Measurements from ENCODE around the gene RPL27. TPM values are rescaled to one million over a fixed set of nuclear protein-coding genes. Genes with fewer than 3 reads are reported as not detected.
A peak's percentile ranks its signal among the peaks of the same experiment; 100 is the strongest.
"Not testable (repeated sequence)": the region's sequence is repeated elsewhere in the genome, so short reads cannot be mapped to it uniquely, and the experiment has no call there.

The RPL27 gene
- total RNA-seq (2014; rRNA removed; shearing (Covaris generic)), result 1,148 and 1,169 TPM in 2 replicates

- DNase-seq (ENCODE audit: low spot score), result peak; percentile 100
Observed at GRCh38 chr17:42997984-42998938, at the start of gene RPL27. Gene RPL27 (plus strand): TSS chr17:42998419. CDS start chr17:42998751, 332 bp downstream.

- DNase-seq (ENCODE audit: low spot score), result no peak
Observed at GRCh38 chr17:42950044-42950783, 48.0 kb upstream of the RPL27 start.

- DNase-seq (ENCODE audit: low spot score), result no peak
Observed at GRCh38 chr17:42953669-42954068, 44.5 kb upstream of the RPL27 start.

- DNase-seq (ENCODE audit: low spot score), result peak; percentile 86
Observed at GRCh38 chr17:42964161-42964932, 33.9 kb upstream of the RPL27 start, which contains the start of gene AARSD1. Gene AARSD1 (minus strand): TSS chr17:42964454. CDS start chr17:42964440, 14 bp downstream.

- no peak for DNase-seq (ENCODE audit: low spot score)
Observed at GRCh38 chr17:42967925-42968324, 30.3 kb upstream of the RPL27 start.

GRCh38 chr17:42969001-42969581, 29.1 kb upstream of the RPL27 start:
- no peak for DNase-seq (ENCODE audit: low spot score)

GRCh38 chr17:42971589-42971988, 26.6 kb upstream of the RPL27 start:
- DNase-seq (ENCODE audit: low spot score), result no peak

GRCh38 chr17:42973323-42973722, 24.9 kb upstream of the RPL27 start:
- not testable (repeated sequence) for DNase-seq (ENCODE audit: low spot score)

GRCh38 chr17:42975265-42975664, 23.0 kb upstream of the RPL27 start:
- DNase-seq (ENCODE audit: low spot score), result no peak

- DNase-seq (ENCODE audit: low spot score), result not testable (repeated sequence)
Observed at GRCh38 chr17:42975701-42976100, 22.5 kb upstream of the RPL27 start.

GRCh38 chr17:42979511-42980273, 18.5 kb upstream of the RPL27 start, which contains the start of gene PTGES3L:
Gene PTGES3L (minus strand): TSS chr17:42980080. CDS start chr17:42980053, 27 bp downstream.
- peak; percentile 66 for DNase-seq (ENCODE audit: low spot score)

GRCh38 chr17:42980274-42980765, 17.9 kb upstream of the RPL27 start, which contains the start of gene RUNDC1:
Gene RUNDC1 (plus strand): TSS chr17:42980565. CDS start chr17:42980577, 12 bp downstream.
- peak; percentile 79 for DNase-seq (ENCODE audit: low spot score)

- DNase-seq (ENCODE audit: low spot score), result peak; percentile 64
Observed at GRCh38 chr17:42980766-42981397, 17.3 kb upstream of the RPL27 start.

GRCh38 chr17:42982266-42982665, 16.0 kb upstream of the RPL27 start:
- no peak for DNase-seq (ENCODE audit: low spot score)

GRCh38 chr17:42985225-42985624, 13.0 kb upstream of the RPL27 start:
- no peak for DNase-seq (ENCODE audit: low spot score)

- no peak for DNase-seq (ENCODE audit: low spot score)
Observed at GRCh38 chr17:42989141-42989540, 9.1 kb upstream of the RPL27 start.

GRCh38 chr17:42989726-42990652, 8.2 kb upstream of the RPL27 start:
- DNase-seq (ENCODE audit: low spot score), result no peak

- no peak for DNase-seq (ENCODE audit: low spot score)
Observed at GRCh38 chr17:42991471-42991870, 6.7 kb upstream of the RPL27 start.
